Daoy (cell line): ENCODE results near the gene SPRR2B. TPM values are rescaled to one million over a fixed set of nuclear protein-coding genes. Genes with fewer than 3 reads are reported as not detected.
"Not testable (repeated sequence)": the region's sequence is repeated elsewhere in the genome, so short reads cannot be mapped to it uniquely, and the experiment has no call there.

Experiments
- DNase-seq: peaks from one replicate; pipeline ENCODE4 v3.0.0-alpha.2; 2015; ENCODE audit warnings: low read depth
- total RNA-seq: library from RNA; depleted of rRNA; stranded (reverse); fragments of >200 nt; shearing (Covaris generic); gene quantifications from 2 replicates; pipeline ENCODE4 v1.2.3, GENCODE V29; 2014; rRNA removed

Gene SPRR2B
- total RNA-seq, 1 experiment from 2014 or later, result not detected

GRCh38 chr1:153032677-153033308 is 38.6 kb downstream of the SPRR2B start:
- peak; percentile 82 for DNase-seq

GRCh38 chr1:153032073-153032472 is 39.3 kb downstream of the SPRR2B start:
- DNase-seq, result no peak

GRCh38 chr1:153030895-153031294 is 40.5 kb downstream of the SPRR2B start, which contains the start of gene SPRR1B:
Gene SPRR1B, plus strand, starts transcription at chr1:153031203. Its CDS starts 1,143 bp downstream, at chr1:153032346.
- DNase-seq, result no peak

GRCh38 chr1:153028766-153029165 is 42.6 kb downstream of the SPRR2B start:
- DNase-seq, result no peak

GRCh38 chr1:153025797-153026196 is 45.6 kb downstream of the SPRR2B start:
- DNase-seq, result no peak

GRCh38 chr1:153024413-153024812 is 47.0 kb downstream of the SPRR2B start:
- no peak for DNase-seq

GRCh38 chr1:153023109-153023508 is 48.3 kb downstream of the SPRR2B start:
- DNase-seq, result no peak

GRCh38 chr1:153022340-153022739 is 49.1 kb downstream of the SPRR2B start:
- not testable (repeated sequence) for DNase-seq

GRCh38 chr1:153021829-153022228 is 49.6 kb downstream of the SPRR2B start:
- not testable (repeated sequence) for DNase-seq

Other genes starting within 250 kb of the SPRR2B start
- not detected in 2 replicates for gene LCE1A, start 244.1 kb downstream of the SPRR2B start, total RNA-seq
- gene LCE6A, start 228.8 kb downstream of the SPRR2B start, total RNA-seq, result not detected in 2 replicates
- gene LCE7A, start 211.6 kb downstream of the SPRR2B start, total RNA-seq, result not detected in 2 replicates
- gene SMCP, start 193.3 kb downstream of the SPRR2B start, total RNA-seq, result not detected in 2 replicates
- 0.06 TPM in 1 of 2 replicates, not detected in the other for gene IVL, start 163.1 kb downstream of the SPRR2B start, total RNA-seq
- not detected in 2 replicates for gene SPRR5, start 124.4 kb downstream of the SPRR2B start, total RNA-seq
- gene SPRR4, start 101.0 kb downstream of the SPRR2B start, total RNA-seq, result not detected in 2 replicates
- gene SPRR1A, start 87.5 kb downstream of the SPRR2B start, total RNA-seq, result not detected in 2 replicates
- not detected in 2 replicates for gene SPRR3, start 69.9 kb downstream of the SPRR2B start, total RNA-seq
- not detected in 2 replicates for gene SPRR1B, start 40.4 kb downstream of the SPRR2B start, total RNA-seq
- gene SPRR2D, start 30.5 kb downstream of the SPRR2B start, total RNA-seq, result not detected in 2 replicates
- not detected in 2 replicates for gene SPRR2A, start 14.1 kb downstream of the SPRR2B start, total RNA-seq
- gene SPRR2E, start 22.9 kb upstream of the SPRR2B start, total RNA-seq, result not detected in 2 replicates
- not detected in 2 replicates for gene SPRR2F, start 41.9 kb upstream of the SPRR2B start, total RNA-seq
- gene SPRR2G, start 79.3 kb upstream of the SPRR2B start, total RNA-seq, result not detected in 2 replicates
- gene LELP1, start 131.8 kb upstream of the SPRR2B start, total RNA-seq, result not detected in 2 replicates
- 0.11 TPM in 1 of 2 replicates, not detected in the other for gene PRR9, start 146.0 kb upstream of the SPRR2B start, total RNA-seq
- gene LORICRIN, start 188.1 kb upstream of the SPRR2B start, total RNA-seq, result not detected in 2 replicates
- not detected in 2 replicates for gene PGLYRP3, start 241.3 kb upstream of the SPRR2B start, total RNA-seq